Measurements from ENCODE around the gene GABBR2.

GRCh38 chr9:98432134-98432533 lies 276.6 kb downstream of the GABBR2 start:
- TF ChIP-seq CTCF (IDR thresholded peaks at IDR 0.05) (no peak), SIN3A (IDR thresholded peaks at IDR 0.05; ENCODE audit: borderline replicate concordance, insufficient read depth, low read depth, low read length) (no peak), REST (IDR thresholded peaks at IDR 0.05; ENCODE audit: insufficient read depth in 1 of 2, low read depth in 2 of 2, low read length in 1 of 2) (no peak), POLR2AphosphoS5 (IDR thresholded peaks at IDR 0.05; ENCODE audit: low read depth, low read length) (no peak)
